K562 (cell line): ENCODE results near the gene CCDC106. TPM values are rescaled to one million over a fixed set of nuclear protein-coding genes. Genes with fewer than 3 reads are reported as not detected.
A peak's percentile ranks its signal among the peaks of the same experiment; 100 is the strongest.

ENCODE experiments used
- ATF7 ChIP-seq: fragments of 450-650 bp; IDR thresholded peaks from 2 replicates; pipeline ENCODE4 v1.7.1; 2014; ENCODE audit warnings: mild to moderate bottlenecking, moderate library complexity
- C11orf30 ChIP-seq: fragments of 450-650 bp; IDR thresholded peaks from 2 replicates; pipeline ENCODE4 v1.6.1; 2016; ENCODE audit warnings: low read depth, mild to moderate bottlenecking
- DPF2 ChIP-seq: fragments of 450-650 bp; IDR thresholded peaks from 2 replicates; pipeline ENCODE4 v1.6.1; 2016
- HDAC2 ChIP-seq: fragments of 450-650 bp; IDR thresholded peaks from 2 replicates; pipeline ENCODE4 v1.6.1; 2016; ENCODE audit warnings: mild to moderate bottlenecking
- KLF13 ChIP-seq: fragments of 450-650 bp; IDR thresholded peaks from 2 replicates; pipeline ENCODE4 v1.6.1; 2016; ENCODE audit warnings: missing genetic modification characterization, low read depth, mild to moderate bottlenecking, missing compliant biosample characterization, moderate library complexity, borderline replicate concordance
- NBN ChIP-seq: fragments of 450-650 bp; IDR thresholded peaks from 2 replicates; pipeline ENCODE4 v1.6.1; 2016; ENCODE audit warnings: low read depth, mild to moderate bottlenecking
- POU5F1 ChIP-seq: fragments of 150-350 bp; IDR thresholded peaks from 2 replicates; pipeline ENCODE4 v1.6.1; 2014; ENCODE audit warnings: borderline replicate concordance, low read length, low read depth, mild to moderate bottlenecking; ENCODE audit not compliant: partially characterized antibody
- SMAD4 ChIP-seq: fragments of 250-450 bp; sonication (Bioruptor Pico); conservative IDR thresholded peaks from 2 replicates; pipeline ENCODE4 v1.8.0; 2021; ENCODE audit warnings: inconsistent platforms, mild to moderate bottlenecking, moderate library complexity
- TAL1 ChIP-seq: fragments of 450-650 bp; IDR thresholded peaks from 2 replicates; pipeline ENCODE4 v1.6.1; 2016; ENCODE audit warnings: mild to moderate bottlenecking
- THRAP3 ChIP-seq: fragments of 450-650 bp; IDR thresholded peaks from 2 replicates; pipeline ENCODE4 v1.6.1; 2016; ENCODE audit warnings: mild to moderate bottlenecking, inconsistent platforms, borderline replicate concordance
- ZFPM2 ChIP-seq: fragments of 250-450 bp; sonication (Bioruptor Pico); IDR thresholded peaks from 2 replicates; pipeline ENCODE4 v1.5.1; 2022; ENCODE audit warnings: mild to moderate bottlenecking
- ZNF717 ChIP-seq: fragments of 250-450 bp; sonication (Bioruptor Pico); IDR thresholded peaks from 2 replicates; pipeline ENCODE4 v1.5.0; 2021
- ZNF830 ChIP-seq: fragments of 250-450 bp; sonication (Bioruptor Pico); IDR thresholded peaks from 2 replicates; pipeline ENCODE4 v1.5.0; 2021; ENCODE audit warnings: mild to moderate bottlenecking
- polyA plus RNA-seq, 8 experiments: library from polyadenylated mRNA; depleted of rRNA in 4 of 8; stranded (reverse) in 5 of 8; unstranded in 3 of 8; fragments of >200 nt; fragmentation: Nextera tagmentation in 2 of 8; fragmentation: Illumina TruSeq in 1 of 8; extraction: Ambion mirVana in 2 of 8; extraction: Trizol in 1 of 8; gene quantifications; 2 replicates each; pipeline versions ENCODE4 v1.2.1 to v1.2.3, GENCODE V29; 2011 to 2014; ENCODE audit warnings: inconsistent platforms in 1 of 8, missing spikeins in 1 of 8
- total RNA-seq, 7 experiments: library from RNA; depleted of rRNA in 6 of 7; stranded (reverse); fragments of >200 nt in 6 of 7; fragmentation: Illumina TruSeq in 2 of 7; extraction: Trizol in 2 of 7; gene quantifications; 2 replicates each; pipeline versions ENCODE4 v1.2.1 to v1.2.3, GENCODE V29; 2011 to 2021; ENCODE audit warnings: low replicate concordance in 1 of 7
- TF ChIP-seq, protein P1 (sequence below): IDR thresholded peaks from 2 replicates; pipeline ENCODE4 v1.6.1; 2016; ENCODE audit warnings: missing genetic modification characterization, missing compliant biosample characterization
- TF ChIP-seq, protein P2 (sequence below): fragments of 450-650 bp; formaldehyde crosslinking; IDR thresholded peaks from 2 replicates; pipeline ENCODE4 v1.4.0; 2022; ENCODE audit warnings: mild to moderate bottlenecking, moderate library complexity
- TF ChIP-seq, protein P3 (sequence below): sonication (generic); formaldehyde crosslinking; IDR thresholded peaks from 2 replicates; pipeline ENCODE4 v1.8.0; 2022; ENCODE audit warnings: mild to moderate bottlenecking, missing genetic modification reagents
- TF ChIP-seq, protein P4 (sequence below): fragments of 250-450 bp; sonication (Bioruptor Pico); IDR thresholded peaks from 2 replicates; pipeline ENCODE4 v1.5.0; 2020; ENCODE audit warnings: mild to moderate bottlenecking
- TF ChIP-seq, protein P5 (sequence below): sonication (generic); formaldehyde crosslinking; IDR thresholded peaks from 2 replicates; pipeline ENCODE4 v1.5.0; 2020; ENCODE audit warnings: missing genetic modification reagents
- TF ChIP-seq, protein P6 (sequence below): fragments of 250-450 bp; sonication (Bioruptor Pico); IDR thresholded peaks from 2 replicates; pipeline ENCODE4 v1.5.0; 2021
- TF ChIP-seq, protein P7 (sequence below): fragments of 450-650 bp; conservative IDR thresholded peaks from 2 replicates; pipeline ENCODE4 v1.6.1; 2016; ENCODE audit warnings: missing genetic modification characterization, low read depth, mild to moderate bottlenecking, control low read depth, missing compliant biosample characterization

Gene CCDC106
- total and polyA plus RNA-seq, 9 of the 15 experiments (the other 6 are each of a cell fraction or from before 2014, with no cell fraction given) = 0.10 to 27.5 (median 15.0) TPM; not detected in 1

DNA sequence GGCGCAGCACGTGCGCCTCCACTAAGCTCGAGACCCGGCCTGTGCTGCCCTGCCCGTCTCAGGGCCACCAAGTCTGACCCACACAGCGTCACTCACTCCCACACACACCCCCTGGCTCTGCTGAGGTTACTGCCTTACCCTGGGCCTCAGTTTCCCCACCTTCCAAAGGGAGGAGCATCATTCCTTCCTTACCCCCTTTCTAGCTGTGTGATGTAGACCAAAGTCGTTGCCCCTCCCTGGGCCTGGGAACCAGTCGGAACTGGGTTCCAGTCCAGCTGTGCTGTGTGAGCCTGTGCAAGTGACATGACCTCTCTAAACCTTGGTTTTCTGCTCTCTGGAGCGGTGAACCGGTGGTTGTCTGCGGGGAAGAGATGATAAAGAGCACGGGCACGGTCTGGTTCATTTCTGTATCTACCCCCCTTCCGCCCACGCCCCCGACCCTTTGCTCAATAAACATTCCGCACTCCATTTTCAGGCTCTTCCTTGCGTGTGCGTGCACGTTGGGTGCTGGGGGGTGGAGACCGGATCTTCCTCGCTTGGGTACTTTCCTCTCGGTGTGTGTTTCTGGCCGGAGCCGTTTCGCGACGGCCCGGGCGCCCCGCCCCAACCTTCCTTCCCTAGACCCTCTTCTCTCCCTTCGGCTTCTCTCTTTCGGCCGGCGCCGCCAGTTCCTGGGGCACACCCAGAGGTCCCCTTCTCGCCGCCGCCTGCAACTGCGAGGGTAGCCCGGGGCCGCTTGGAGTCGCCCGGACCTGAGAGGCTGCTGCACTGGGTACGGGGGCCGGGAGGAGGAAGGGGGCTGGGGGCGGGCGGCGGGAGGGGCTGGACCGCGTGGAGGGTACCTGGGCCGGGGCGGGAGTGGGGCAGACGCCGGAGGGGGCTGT lies 4.8 kb upstream of the CCDC106 start, which contains the start of gene ZNF581 (continued):
- TF ChIP-seq, protein P1, sequence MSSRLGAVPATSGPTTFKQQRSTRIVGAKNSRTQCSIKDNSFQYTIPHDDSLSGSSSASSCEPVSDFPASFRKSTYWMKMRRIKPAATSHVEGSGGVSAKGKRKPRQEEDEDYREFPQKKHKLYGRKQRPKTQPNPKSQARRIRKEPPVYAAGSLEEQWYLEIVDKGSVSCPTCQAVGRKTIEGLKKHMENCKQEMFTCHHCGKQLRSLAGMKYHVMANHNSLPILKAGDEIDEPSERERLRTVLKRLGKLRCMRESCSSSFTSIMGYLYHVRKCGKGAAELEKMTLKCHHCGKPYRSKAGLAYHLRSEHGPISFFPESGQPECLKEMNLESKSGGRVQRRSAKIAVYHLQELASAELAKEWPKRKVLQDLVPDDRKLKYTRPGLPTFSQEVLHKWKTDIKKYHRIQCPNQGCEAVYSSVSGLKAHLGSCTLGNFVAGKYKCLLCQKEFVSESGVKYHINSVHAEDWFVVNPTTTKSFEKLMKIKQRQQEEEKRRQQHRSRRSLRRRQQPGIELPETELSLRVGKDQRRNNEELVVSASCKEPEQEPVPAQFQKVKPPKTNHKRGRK (tag) = no peak
- no peak for TF ChIP-seq DPF2
- TF ChIP-seq SMAD4 = peak; percentile 60; the same call in 1 of the 2 replicates
- TF ChIP-seq, protein P2, sequence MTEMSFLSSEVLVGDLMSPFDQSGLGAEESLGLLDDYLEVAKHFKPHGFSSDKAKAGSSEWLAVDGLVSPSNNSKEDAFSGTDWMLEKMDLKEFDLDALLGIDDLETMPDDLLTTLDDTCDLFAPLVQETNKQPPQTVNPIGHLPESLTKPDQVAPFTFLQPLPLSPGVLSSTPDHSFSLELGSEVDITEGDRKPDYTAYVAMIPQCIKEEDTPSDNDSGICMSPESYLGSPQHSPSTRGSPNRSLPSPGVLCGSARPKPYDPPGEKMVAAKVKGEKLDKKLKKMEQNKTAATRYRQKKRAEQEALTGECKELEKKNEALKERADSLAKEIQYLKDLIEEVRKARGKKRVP (CRISPR knock-in tag) = no peak
- no peak for TF ChIP-seq TAL1
- TF ChIP-seq ZNF830 (CRISPR knock-in tag) = no peak
- TF ChIP-seq, protein P3, sequence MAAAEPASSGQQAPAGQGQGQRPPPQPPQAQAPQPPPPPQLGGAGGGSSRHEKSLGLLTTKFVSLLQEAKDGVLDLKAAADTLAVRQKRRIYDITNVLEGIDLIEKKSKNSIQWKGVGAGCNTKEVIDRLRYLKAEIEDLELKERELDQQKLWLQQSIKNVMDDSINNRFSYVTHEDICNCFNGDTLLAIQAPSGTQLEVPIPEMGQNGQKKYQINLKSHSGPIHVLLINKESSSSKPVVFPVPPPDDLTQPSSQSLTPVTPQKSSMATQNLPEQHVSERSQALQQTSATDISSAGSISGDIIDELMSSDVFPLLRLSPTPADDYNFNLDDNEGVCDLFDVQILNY (CRISPR knock-in tag) = no peak
- TF ChIP-seq ZFPM2 (CRISPR knock-in tag) = no peak
- TF ChIP-seq, protein P4, sequence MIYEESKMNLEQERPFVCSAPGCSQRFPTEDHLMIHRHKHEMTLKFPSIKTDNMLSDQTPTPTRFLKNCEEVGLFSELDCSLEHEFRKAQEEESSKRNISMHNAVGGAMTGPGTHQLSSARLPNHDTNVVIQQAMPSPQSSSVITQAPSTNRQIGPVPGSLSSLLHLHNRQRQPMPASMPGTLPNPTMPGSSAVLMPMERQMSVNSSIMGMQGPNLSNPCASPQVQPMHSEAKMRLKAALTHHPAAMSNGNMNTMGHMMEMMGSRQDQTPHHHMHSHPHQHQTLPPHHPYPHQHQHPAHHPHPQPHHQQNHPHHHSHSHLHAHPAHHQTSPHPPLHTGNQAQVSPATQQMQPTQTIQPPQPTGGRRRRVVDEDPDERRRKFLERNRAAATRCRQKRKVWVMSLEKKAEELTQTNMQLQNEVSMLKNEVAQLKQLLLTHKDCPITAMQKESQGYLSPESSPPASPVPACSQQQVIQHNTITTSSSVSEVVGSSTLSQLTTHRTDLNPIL (CRISPR knock-in tag) = no peak; the same call in 1 of the 2 replicates
- TF ChIP-seq NBN = peak; percentile 57; the same call in 1 of the 2 replicates
- peak; percentile 47 for TF ChIP-seq ATF7
- TF ChIP-seq THRAP3 = no peak
- peak; percentile 95 for TF ChIP-seq KLF13 (tag)
- TF ChIP-seq ZNF717 (CRISPR knock-in tag) = no peak
- TF ChIP-seq, protein P5, sequence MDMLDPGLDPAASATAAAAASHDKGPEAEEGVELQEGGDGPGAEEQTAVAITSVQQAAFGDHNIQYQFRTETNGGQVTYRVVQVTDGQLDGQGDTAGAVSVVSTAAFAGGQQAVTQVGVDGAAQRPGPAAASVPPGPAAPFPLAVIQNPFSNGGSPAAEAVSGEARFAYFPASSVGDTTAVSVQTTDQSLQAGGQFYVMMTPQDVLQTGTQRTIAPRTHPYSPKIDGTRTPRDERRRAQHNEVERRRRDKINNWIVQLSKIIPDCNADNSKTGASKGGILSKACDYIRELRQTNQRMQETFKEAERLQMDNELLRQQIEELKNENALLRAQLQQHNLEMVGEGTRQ (CRISPR knock-in tag) = no peak
- TF ChIP-seq, protein P6, sequence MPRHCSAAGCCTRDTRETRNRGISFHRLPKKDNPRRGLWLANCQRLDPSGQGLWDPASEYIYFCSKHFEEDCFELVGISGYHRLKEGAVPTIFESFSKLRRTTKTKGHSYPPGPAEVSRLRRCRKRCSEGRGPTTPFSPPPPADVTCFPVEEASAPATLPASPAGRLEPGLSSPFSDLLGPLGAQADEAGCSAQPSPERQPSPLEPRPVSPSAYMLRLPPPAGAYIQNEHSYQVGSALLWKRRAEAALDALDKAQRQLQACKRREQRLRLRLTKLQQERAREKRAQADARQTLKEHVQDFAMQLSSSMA (CRISPR knock-in tag) = peak; percentile 88; the same call in 1 of the 2 replicates
- TF ChIP-seq POU5F1 = no peak
- TF ChIP-seq, protein P7, sequence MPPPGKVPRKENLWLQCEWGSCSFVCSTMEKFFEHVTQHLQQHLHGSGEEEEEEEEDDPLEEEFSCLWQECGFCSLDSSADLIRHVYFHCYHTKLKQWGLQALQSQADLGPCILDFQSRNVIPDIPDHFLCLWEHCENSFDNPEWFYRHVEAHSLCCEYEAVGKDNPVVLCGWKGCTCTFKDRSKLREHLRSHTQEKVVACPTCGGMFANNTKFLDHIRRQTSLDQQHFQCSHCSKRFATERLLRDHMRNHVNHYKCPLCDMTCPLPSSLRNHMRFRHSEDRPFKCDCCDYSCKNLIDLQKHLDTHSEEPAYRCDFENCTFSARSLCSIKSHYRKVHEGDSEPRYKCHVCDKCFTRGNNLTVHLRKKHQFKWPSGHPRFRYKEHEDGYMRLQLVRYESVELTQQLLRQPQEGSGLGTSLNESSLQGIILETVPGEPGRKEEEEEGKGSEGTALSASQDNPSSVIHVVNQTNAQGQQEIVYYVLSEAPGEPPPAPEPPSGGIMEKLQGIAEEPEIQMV (tag) = no peak
- TF ChIP-seq HDAC2 = peak; percentile 56
- peak; percentile 98 for TF ChIP-seq C11orf30
